ENCODE measurements around the gene ZC2HC1B. TPM values are rescaled to one million over a fixed set of nuclear protein-coding genes. Genes with fewer than 3 reads are reported as not detected.
A peak's percentile ranks its signal among the peaks of the same experiment; 100 is the strongest.

Gene ZC2HC1B
- total and polyA plus RNA-seq, 2 of the 8 experiments (the other 6 are each of a cell fraction or from before 2014, with no cell fraction given) = not detected

DNA sequence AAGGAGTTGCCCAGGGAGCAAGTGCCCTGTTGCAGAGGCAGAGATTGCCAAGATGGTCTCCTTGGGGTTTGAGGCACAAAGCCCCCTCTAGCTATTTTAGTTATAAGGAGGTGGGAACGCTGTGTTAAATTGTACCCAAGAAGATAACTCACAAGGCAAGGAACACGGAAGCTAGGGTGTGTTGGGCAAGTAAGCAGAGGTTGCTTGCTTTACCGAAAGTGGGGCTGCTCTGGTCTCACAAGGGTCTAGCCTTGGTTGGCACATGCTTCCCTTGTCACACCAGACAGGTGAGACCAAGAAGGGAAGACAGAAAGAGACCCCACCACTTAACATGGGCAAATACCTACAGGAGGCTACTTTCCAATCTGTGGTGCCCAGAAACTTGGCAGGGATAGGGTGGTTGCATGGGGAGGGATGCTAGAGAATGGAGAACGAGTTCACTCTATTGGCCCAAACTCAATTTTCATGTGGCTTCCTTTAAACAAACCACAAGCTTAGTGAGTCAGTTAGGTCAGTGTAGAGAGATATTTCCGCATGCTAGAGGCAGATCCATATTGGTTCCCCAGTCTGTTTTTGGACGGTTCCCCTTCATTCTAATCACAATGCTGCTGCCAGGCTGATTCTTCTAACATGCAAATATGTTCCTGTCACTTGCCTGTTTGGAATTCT, 101.4 kb downstream of the ZC2HC1B start:
- Histone ChIP-seq H2BK15ac (ENCODE audit: low read length) (no peak overlapping the region), H4K5ac (ENCODE audit: insufficient read length, low read depth, low read length) (no peak overlapping the region), H2BK120ac (replicated peaks; ENCODE audit: low read depth, low read length) (no peak overlapping the region), H3K36me3 (ENCODE audit: control insufficient read depth in 2 of 4, insufficient read depth in 4 of 4, low read length in 3 of 4) (no peaks in the 10 kb centered on the region), H3K4ac (replicated peaks; ENCODE audit: insufficient read length, low read depth, low read length) (no peak overlapping the region), H3K9me3 (ENCODE audit: insufficient read depth in 2 of 2, low read depth in 1 of 2, low read length in 1 of 2) (no peaks in the 10 kb centered on the region), H2AK5ac (ENCODE audit: low read depth, low read length) (no peak overlapping the region; the same call in 1 of the 2 replicates), H3K23ac (ENCODE audit: insufficient read length) (no peak overlapping the region), H2BK5ac (ENCODE audit: low read depth, low read length) (no peak overlapping the region), H4K8ac (ENCODE audit: extremely low read depth, insufficient read depth, low read length) (no peak overlapping the region), H3K4me1 (replicated peaks in 1 of 4; ENCODE audit: control insufficient read depth in 3 of 4, insufficient read depth in 4 of 4, low read length in 3 of 4) (peaks cover 6 to 43% (median 31%) of the 10 kb centered on the region in 4 experiments; a peak in 6 of 7 replicates), H3K4me2 (ENCODE audit: insufficient read depth in 1 of 2, low read depth in 2 of 2, low read length in 2 of 2) (peak overlapping the region; percentile 1 to 33; a peak in 1 of 4 replicates), H2BK20ac (ENCODE audit: low read length) (no peak overlapping the region), H3K14ac (ENCODE audit: insufficient read length) (no peak overlapping the region), H3K27me3 (replicated peaks in 1 of 4; ENCODE audit: control insufficient read depth in 3 of 4, extremely low read depth in 1 of 4, insufficient read depth in 3 of 4, low read length in 3 of 4) (peaks cover 82 to 100% (median 96%) of the 10 kb centered on the region in 4 experiments), H3K23me2 (ENCODE audit: low read depth, low read length) (no peaks in the 10 kb centered on the region), H3K4me3 (ENCODE audit: extremely low read depth in 1 of 4, insufficient read depth in 2 of 4, low read depth in 3 of 4, low read length in 4 of 4) (no peak overlapping the region), H4K20me1 (replicated peaks in 1 of 2; ENCODE audit: control insufficient read depth in 1 of 2, insufficient read depth in 2 of 2, low read length in 2 of 2) (peaks cover 7 to 8% of the 10 kb centered on the region in 2 experiments), H2BK12ac (ENCODE audit: low read depth, low read length) (peak overlapping the region; percentile 5; the same call in 1 of the 2 replicates), H3K79me2 (ENCODE audit: control insufficient read depth in 1 of 2, insufficient read depth in 2 of 2, low read length in 2 of 2) (no peaks in the 10 kb centered on the region), H3K9ac (replicated peaks in 1 of 4; ENCODE audit: extremely low read depth in 1 of 4, low read depth in 3 of 4, low read length in 3 of 4) (no peak overlapping the region), H3K79me1 (ENCODE audit: low read depth, low read length) (no peaks in the 10 kb centered on the region), H3K56ac (replicated peaks; ENCODE audit: insufficient read length, low read depth, low read length) (no peak overlapping the region), H4K91ac (replicated peaks; ENCODE audit: insufficient read length, low read length) (no peak overlapping the region), H3K18ac (ENCODE audit: extremely low read depth, low read length) (no peak overlapping the region), H3K27ac (ENCODE audit: low read depth, low read length) (no peak overlapping the region), H2AFZ (ENCODE audit: low read length) (no peak overlapping the region)
- DNase-seq (ENCODE audit: low read depth in 1 of 2, low spot score in 2 of 2) = no peak
- POLR2A ChIA-PET (ENCODE audit: partially characterized antibody) = no interaction called here
- no peak for FAIRE-seq
- 28% methylated on average over 6 of the region's 6 CpGs; no CpG with 5 or more reads in 1 of the 2 experiments for WGBS, 2 experiments (ENCODE audit: extremely low coverage in 1 of 2, insufficient coverage in 1 of 2, insufficient read length in 1 of 2, insufficient replicate concordance in 2 of 2, low coverage in 1 of 2, low lambda C conversion rate in 2 of 2, missing lambda C conversion rate in 1 of 2)
- CTCF ChIA-PET (ENCODE audit: partially characterized antibody) = interaction anchor here (0.7 to 18.3 kb wide), 6 partner anchors 8 to 71 kb away, joined by 3 to 591 read pairs (median 28); no protein-coding TSS in a partner anchor
- TF ChIP-seq RBBP5 (IDR thresholded peaks at IDR 0.05; ENCODE audit: borderline replicate concordance, low read depth, low read length) (no peak), SUZ12 (IDR thresholded peaks at IDR 0.05; ENCODE audit: low read length) (peak; percentile 58; the same call in 1 of the 2 replicates), CHD1 (IDR thresholded peaks at IDR 0.05; ENCODE audit: low read depth, low read length) (no peak), BRCA1 (IDR thresholded peaks at IDR 0.05; ENCODE audit: low read depth, low read length) (no peak), SP4 (IDR thresholded peaks at IDR 0.05; ENCODE audit: low read length) (no peak), CTBP2 (IDR thresholded peaks at IDR 0.05; ENCODE audit: borderline replicate concordance, insufficient read depth, insufficient read length, low read length) (no peak), EGR1 (IDR thresholded peaks at IDR 0.05; ENCODE audit: borderline replicate concordance, low read depth, low read length) (no peak), SIX5 (IDR thresholded peaks at IDR 0.05; ENCODE audit: low read depth, low read length) (no peak), RNF2 (IDR thresholded peaks at IDR 0.05; ENCODE audit: borderline replicate concordance, low read depth, low read length, missing control alignments, poor library complexity, severe bottlenecking) (peak; percentile 56), EZH2 (IDR thresholded peaks at IDR 0.05; ENCODE audit: low read depth, low read length, severe bottlenecking) (peak; percentile 65)
